Anterior cingulate cortex (tissue), 58 donors: ENCODE data around the gene IL4R.

Experiments used
- DNase-seq, 58 donors: peaks; one replicate each; lab custom pipeline; 2025; lab: John Stamatoyannopoulos, UW

IL4R gene

DNA sequence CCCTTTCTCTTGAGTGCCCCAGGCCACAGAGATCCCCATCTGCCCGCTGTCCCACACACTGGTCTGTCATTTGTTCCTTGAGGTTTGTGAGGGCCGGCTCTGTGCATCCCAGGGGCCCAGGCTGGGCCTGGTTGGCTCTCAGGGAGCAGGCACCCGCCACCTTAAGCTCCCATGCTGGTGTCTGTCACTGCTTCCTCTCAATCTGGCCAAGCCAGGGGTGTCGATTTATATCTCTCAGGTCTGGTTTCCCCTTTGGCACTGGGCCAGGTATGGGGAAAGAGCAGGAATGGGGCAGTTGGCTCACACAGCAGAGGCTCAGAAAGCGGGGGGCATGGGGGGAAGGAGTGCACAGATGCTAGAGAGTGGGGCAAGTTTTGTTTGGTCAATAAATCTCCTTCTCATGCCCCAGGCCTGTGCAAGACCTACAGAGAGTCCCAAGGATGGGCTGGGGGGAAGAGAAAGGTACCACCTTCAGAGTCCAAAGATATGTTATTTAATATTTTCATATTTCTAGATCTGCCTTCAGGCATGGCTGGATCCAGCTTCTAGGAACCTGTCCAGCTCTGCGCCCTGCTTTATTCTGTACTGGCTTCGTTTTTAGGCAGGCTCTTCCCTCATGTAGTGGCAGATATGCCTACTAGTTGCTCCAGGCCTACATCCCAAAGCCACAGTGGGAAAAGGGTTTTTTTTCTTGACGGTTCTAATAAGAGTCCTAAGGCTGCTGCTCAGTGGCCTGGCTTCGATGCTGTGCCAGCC lies 34.3 kb downstream of the IL4R start:
- DNase-seq: no peak

DNA sequence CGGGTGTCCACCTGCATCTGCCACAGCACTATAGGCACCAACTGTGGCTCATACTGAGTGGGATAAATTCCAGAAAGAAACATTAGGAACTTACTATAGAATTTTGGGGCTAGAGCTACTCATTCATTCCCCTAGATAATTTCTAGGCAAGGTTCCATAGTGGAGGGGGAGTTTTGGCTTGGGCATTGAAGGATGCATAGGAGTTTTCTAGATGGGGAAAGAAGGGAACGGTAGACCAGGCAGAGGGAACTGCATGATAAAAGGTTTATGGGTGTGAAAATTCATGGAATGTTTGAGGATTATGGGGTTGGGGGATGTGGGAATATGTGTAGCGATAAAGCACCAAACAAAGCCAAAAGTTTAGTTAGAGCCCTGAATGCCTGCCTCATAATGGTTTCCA lies 35.5 kb downstream of the IL4R start:
- DNase-seq: no peak

DNA sequence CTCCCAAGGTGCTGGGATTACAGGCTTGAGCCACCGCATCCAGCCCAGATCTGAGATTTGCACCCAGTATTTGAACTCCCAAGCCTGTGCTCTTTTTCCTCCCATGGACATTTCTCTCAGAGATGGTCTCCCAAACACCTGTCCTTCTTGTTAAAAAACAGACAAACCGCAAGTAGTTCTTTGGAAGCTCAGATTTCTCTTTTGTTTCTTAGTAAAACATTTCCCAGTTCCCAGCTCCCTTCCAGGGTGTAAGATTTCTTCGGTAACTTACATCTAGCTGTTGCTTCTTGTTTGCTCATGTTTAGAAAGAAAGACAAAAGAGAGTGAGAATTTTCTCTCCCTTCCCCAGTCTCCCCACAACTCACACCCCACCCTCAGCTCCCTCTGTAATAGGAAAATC lies 36.2 kb downstream of the IL4R start:
- DNase-seq: no peak

DNA sequence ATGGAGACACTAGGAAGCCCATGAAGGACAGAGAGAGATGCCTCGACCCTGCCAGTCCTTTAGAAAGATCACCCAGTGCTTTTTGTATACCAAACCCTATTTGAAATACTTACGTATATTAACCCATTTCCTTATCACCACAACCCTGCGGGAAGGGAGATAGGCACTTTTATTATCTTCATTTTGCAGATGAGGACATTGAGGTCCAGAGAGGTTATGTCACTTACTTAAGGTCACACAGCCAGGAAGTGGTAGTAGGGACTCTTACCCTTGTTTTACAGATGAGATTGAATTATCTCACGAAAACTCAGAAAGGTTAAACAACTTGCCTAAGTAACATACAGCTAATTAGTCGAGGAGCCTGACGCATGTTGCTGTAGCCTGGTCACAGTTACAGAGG lies 38.2 kb downstream of the IL4R start:
- DNase-seq: no peak

DNA sequence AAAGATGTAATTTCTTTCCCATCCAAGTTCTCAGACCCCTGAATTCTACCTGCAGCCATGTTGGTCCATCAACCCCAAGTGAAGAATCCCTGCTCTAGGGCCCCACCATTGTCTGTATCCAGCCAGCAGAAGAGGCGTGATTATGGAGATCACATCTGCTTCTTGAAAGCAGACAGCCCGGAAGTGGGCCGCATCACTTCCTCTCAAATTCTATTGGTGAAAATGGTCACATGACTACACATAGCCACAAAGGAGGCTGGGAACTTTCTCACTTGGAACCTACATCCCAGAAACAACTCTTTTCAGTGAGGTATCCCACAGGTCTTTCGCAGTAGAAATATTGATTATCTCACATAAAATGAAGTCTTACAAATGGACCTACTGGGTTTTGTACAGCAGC lies 40.1 kb downstream of the IL4R start:
- no peak for DNase-seq

DNA sequence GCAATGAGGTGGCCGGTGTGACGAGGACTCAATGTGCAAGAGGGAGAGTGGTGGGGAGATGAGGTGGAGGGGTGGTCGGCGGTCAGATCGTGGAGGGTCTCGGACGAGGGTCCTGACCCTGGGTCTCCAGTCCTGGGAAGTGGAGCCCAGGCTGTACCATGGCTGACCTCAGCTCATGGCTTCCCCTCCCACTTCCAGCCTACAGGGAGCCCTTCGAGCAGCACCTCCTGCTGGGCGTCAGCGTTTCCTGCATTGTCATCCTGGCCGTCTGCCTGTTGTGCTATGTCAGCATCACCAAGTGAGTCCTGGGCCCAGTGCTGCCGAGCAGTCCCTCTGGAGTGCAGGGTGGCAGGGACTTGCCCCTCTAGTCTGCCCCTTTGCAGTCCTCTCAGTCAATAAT lies 41.8 kb downstream of the IL4R start:
- DNase-seq: no peak

DNA sequence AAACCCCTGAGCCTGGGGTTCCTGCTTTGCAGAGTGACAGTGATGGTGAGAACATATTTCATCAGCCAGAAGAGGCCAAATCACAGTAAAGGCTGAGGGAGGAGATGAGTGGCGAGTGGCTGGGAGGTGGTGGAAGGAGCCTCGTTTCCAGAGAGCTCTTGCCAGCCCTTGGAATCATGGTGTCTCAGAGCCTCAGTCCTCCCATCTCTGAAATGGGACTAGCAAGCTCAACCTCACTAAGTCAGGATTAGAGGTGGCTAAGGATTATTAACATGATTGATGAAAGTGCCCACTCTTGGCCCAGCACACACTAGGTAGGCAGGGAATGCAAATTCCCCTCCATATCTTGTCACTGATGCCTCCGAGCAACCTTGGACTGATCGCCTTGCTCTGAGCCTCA lies 43.0 kb downstream of the IL4R start:
- no peak for DNase-seq

DNA sequence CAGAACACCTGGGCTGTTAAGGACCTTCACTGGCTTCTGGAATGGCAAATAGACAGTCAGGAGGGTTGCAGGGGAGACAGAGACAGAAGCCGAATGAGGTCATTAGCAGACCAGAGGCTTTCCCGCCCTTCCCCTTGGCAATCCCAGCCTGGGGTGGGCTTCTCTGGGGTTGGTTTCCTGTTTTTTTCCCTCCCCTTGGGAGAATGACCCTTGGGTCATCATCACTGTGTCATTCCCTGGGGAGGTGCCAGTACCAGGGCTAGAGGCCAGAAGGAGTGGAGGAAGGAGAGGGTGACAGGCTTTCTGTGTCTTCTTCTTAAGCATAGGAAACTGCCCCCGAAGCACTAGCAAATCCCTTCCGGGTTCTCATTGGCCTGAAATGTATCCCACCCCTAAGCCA lies 45.3 kb downstream of the IL4R start:
- DNase-seq: no peak

DNA sequence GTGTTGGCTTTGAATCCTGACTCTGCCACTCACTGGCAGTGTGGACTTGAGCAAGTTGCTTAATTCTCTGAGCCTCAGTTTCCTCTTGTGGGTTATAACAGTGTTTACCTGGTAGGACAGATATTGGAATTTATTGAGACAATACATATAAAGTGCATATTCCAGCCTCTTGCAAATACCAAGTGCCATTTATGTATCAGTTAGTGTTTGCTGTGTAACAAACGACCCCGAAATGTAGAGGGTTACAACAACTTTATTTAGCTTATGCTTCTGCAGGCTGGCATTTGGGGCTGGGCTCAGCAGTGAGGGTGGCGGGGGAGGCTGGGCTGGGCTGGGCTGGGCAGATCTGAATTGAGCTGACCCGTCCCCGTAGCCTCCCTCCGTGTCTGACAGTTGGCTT lies 45.8 kb downstream of the IL4R start:
- no peak for DNase-seq

DNA sequence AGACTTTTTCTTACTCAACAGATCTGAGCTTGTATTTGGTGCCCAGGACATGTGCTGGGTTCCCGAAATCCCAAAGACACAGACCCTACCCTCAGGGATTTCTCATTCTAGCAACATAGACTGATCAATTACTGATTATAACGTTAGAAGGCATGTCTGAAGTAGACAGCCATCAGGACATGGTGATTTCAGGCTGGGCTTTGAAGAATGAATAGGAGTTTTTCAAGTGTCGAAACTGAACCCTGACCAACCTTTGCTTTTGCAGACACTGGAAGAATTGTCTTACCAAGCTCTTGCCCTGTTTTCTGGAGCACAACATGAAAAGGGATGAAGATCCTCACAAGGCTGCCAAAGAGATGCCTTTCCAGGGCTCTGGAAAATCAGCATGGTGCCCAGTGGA lies 48.2 kb downstream of the IL4R start:
- no peak for DNase-seq

DNA sequence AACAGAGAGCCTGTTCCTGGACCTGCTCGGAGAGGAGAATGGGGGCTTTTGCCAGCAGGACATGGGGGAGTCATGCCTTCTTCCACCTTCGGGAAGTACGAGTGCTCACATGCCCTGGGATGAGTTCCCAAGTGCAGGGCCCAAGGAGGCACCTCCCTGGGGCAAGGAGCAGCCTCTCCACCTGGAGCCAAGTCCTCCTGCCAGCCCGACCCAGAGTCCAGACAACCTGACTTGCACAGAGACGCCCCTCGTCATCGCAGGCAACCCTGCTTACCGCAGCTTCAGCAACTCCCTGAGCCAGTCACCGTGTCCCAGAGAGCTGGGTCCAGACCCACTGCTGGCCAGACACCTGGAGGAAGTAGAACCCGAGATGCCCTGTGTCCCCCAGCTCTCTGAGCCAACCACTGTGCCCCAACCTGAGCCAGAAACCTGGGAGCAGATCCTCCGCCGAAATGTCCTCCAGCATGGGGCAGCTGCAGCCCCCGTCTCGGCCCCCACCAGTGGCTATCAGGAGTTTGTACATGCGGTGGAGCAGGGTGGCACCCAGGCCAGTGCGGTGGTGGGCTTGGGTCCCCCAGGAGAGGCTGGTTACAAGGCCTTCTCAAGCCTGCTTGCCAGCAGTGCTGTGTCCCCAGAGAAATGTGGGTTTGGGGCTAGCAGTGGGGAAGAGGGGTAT lies 48.9 kb downstream of the IL4R start:
- DNase-seq: no peak

DNA sequence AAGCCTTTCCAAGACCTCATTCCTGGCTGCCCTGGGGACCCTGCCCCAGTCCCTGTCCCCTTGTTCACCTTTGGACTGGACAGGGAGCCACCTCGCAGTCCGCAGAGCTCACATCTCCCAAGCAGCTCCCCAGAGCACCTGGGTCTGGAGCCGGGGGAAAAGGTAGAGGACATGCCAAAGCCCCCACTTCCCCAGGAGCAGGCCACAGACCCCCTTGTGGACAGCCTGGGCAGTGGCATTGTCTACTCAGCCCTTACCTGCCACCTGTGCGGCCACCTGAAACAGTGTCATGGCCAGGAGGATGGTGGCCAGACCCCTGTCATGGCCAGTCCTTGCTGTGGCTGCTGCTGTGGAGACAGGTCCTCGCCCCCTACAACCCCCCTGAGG lies 49.5 kb downstream of the IL4R start:
- no peak for DNase-seq

DNA sequence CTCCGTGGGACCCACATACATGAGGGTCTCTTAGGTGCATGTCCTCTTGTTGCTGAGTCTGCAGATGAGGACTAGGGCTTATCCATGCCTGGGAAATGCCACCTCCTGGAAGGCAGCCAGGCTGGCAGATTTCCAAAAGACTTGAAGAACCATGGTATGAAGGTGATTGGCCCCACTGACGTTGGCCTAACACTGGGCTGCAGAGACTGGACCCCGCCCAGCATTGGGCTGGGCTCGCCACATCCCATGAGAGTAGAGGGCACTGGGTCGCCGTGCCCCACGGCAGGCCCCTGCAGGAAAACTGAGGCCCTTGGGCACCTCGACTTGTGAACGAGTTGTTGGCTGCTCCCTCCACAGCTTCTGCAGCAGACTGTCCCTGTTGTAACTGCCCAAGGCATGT lies 50.0 kb downstream of the IL4R start:
- DNase-seq: peak in 1 of 58 donors; percentile 32

DNA sequence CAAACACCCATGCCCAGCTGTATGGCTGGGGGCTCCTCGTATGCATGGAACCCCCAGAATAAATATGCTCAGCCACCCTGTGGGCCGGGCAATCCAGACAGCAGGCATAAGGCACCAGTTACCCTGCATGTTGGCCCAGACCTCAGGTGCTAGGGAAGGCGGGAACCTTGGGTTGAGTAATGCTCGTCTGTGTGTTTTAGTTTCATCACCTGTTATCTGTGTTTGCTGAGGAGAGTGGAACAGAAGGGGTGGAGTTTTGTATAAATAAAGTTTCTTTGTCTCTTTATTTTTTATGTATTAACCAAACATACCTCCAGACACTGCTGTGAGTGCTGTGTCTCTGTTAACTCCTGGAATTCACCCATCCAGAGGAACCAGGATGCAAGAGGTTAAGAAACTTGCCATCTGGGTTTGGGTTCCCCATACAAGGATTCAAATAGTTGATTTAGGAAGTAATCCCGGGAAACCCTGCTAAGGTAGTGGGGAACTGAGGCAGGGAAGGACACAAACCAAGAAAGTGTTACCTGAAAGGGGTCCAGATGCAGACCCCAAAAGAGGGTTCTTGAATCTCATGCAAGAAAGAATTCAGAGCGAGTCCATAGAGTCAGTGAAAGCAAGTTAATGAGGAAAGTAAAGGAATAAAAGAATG lies 50.8 kb downstream of the IL4R start:
- no peak for DNase-seq

DNA sequence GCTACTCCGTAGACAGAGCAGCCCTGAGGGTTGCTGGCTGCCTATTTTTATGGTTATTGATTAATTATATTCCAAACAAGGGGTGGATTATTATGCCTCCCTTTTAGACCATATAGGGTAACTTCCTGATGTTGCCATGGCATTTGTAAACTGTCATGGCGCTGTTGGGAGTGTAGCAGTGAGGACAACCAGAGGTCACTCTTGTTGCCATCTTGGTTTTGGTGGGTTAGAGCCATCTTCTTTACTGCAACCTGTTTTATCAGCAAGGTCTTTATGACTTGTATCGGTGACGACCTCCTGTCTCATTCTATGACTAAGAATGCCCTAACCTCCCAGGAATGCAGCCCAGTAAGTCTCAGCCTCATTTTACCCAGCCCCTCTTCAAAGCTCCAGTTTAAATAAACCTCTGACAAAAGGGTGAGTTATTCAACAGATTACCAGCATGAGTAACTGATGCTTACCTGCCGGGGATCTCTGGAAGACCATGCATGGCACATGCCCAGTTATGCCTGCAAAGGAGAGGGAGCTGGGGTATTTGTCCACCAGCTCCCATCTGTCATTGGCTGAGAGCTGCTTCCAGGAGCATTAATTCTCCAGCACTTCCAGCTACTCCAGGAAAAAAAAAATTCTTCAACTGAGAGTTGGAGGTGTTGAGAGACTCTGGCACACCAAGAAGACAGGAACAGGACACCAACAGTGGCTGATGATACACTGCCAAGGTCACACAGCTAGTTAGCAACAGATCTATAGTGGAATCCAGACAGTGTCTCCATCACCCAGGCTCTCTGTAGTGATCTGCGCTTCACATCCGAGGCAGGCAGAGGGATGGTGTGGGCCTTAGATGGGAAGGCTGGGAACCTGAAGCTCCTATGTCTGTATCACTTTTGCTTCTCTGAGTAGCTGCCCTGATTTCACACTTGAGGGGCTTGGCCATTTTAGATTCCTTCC lies 51.6 kb downstream of the IL4R start:
- no peak for DNase-seq

DNA sequence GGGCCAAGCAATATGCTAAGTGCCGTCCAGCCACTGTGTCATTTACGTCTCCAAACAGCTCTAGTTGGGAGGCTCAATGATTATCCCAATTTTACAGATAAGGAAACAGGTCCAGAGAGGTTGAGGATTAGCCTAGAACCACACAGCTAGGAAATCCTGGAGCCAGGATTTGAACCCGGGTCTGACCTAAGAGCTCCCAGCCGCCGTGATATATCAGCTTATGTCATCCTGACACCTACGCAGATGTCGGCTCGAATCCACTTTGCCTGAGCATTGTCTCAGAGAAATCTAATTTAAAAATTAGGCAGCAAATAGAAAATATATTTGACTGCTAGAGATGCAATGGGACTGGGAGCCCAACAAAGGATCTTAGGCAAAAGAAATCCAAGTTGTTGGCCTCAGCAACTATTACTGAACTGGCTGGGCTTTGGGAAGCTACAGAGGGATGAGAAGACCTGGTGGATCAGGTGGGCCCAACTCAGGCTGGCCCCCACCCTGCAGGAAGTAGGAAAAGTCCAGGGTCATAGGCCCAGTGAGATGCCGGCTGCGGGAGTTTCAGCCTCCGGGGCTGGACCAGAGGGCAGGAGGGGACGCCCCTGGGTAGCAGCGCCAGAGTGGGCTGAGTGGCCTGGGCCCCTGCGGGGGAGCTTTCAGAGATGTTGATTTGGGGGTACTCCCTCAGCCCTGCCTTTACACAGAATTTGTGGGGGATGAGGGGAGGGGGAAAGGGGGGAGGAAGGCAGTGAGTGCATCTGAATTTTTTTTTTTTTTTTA lies 53.1 kb downstream of the IL4R start:
- DNase-seq: no peak

DNA sequence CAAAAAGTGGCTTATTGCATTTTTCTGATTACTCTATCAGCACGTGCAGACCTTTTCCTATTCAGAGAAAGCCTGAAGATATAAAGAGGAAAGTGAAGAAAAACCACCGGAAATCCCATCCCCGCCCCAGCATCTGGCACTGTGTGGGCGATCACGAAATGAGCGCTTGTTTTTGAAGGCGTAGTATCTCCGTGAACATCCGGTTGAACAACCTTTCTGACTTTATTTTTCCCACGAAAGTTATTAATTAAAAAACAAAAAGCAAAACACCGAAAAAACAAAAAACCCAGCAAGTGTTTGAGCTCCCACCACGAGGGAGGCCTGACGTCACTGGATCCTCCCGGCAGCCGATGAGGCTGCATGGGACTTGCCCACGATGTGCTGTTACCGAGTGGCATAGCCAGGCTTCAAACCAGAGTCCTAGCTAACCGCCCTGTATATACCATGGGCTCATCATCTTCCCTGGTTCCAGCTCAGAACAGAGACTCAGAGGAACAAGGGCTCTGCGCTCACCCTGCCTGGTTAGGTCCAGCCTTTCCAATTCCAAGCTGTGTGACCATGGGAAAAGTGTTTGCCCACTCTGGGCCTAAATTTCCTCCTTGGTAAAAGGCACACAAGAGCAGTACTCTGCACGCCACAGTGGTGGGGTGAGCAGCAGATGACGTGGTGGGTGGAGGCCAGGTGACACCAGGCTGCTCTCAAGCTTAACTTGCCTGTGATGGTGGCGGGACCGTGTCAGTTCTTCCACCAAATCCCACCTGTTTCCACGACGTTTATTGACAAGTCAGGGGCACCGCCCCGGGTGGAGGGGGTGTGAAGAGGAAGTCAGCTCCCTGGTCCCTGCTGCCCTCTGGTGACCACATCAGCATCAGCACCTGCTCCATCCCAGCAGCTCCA lies 53.9 kb downstream of the IL4R start:
- DNase-seq: peak in 50 of 58 donors; percentile 3 to 61 (median 28)

DNA sequence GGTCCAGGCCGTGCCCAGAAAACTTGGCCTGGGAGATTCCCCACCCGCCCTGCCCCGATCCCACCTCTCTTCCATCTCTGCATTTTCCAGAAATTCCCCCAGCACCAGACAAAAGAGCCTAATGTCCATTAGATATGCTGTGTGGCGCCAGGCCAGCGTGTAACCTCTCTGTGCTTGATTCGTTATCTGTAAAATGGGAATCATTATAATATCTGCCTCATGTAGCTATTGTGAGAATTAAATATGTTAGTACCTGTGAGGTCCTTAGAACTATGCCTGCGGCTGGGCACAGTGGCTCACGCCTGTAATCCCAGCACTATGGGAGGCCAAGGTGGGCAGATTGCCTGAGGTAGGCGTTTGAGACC lies 54.6 kb downstream of the IL4R start:
- no peak for DNase-seq

DNA sequence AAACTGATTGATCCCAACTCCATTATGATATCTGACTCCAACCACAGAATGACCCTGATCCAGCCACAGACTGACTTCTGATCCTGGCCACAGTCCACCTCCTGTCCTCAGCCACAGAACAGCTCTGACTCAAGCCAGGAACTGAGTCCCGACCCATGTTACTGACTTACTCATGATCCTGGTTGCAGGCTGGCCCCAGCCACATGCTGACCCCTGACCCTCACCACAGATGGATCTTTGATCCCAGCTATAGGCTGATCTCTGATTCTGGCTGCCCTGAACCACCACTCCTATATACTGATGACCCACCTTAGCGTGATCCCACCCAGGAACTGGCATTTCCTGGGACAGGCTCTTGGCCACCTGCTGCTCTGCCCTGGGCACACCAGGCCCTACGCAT lies 56.0 kb downstream of the IL4R start:
- no peak for DNase-seq
